ENCODE results near the gene NLGN2.

DNA sequence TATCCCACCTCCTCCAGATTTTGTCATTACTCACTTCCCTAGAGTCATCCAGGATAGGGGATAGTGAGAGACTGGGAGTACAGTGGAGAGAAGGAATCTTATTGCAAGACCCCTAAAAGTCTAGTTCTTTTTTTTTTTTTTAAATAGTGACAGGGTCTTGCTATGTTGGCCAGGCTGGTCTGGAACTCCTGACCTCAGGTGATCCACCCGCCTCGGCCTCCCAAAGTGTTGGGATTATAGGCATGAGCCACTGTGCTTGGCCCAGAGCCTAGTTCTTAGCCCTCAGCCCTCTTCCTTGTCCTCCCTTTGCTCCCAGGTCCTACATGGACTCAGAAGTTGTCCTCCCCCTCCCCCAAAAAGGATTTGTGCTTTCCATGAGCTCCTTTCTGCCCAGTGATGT lies 34.5 kb downstream of the NLGN2 start:
- no peak for TF ChIP-seq CREB1 (IDR thresholded peaks at IDR 0.05)
- TF ChIP-seq, protein P1, sequence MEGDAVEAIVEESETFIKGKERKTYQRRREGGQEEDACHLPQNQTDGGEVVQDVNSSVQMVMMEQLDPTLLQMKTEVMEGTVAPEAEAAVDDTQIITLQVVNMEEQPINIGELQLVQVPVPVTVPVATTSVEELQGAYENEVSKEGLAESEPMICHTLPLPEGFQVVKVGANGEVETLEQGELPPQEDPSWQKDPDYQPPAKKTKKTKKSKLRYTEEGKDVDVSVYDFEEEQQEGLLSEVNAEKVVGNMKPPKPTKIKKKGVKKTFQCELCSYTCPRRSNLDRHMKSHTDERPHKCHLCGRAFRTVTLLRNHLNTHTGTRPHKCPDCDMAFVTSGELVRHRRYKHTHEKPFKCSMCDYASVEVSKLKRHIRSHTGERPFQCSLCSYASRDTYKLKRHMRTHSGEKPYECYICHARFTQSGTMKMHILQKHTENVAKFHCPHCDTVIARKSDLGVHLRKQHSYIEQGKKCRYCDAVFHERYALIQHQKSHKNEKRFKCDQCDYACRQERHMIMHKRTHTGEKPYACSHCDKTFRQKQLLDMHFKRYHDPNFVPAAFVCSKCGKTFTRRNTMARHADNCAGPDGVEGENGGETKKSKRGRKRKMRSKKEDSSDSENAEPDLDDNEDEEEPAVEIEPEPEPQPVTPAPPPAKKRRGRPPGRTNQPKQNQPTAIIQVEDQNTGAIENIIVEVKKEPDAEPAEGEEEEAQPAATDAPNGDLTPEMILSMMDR (IDR thresholded peaks at IDR 0.05; ENCODE audit: control extremely low read depth in 1 of 3, insufficient read depth in 1 of 3, low read depth in 1 of 3, low read length in 3 of 3) = no peak
- no peak for TF ChIP-seq EP300 (IDR thresholded peaks at IDR 0.05; ENCODE audit: borderline replicate concordance in 1 of 2, low read depth in 2 of 2, low read length in 2 of 2)
- TF ChIP-seq POLR2AphosphoS5 (IDR thresholded peaks at IDR 0.05; ENCODE audit: low read depth, low read length) = no peak
- no peak for TF ChIP-seq RNF2 (IDR thresholded peaks at IDR 0.05; ENCODE audit: borderline replicate concordance, low read depth, low read length, missing control alignments, poor library complexity, severe bottlenecking)
- TF ChIP-seq SP1 (IDR thresholded peaks at IDR 0.05; ENCODE audit: low read depth, low read length) = no peak
- no peak for TF ChIP-seq POLR2A (IDR thresholded peaks at IDR 0.05; ENCODE audit: control extremely low read depth in 1 of 2, low read depth in 2 of 2, low read length in 2 of 2)
- TF ChIP-seq, protein P2, sequence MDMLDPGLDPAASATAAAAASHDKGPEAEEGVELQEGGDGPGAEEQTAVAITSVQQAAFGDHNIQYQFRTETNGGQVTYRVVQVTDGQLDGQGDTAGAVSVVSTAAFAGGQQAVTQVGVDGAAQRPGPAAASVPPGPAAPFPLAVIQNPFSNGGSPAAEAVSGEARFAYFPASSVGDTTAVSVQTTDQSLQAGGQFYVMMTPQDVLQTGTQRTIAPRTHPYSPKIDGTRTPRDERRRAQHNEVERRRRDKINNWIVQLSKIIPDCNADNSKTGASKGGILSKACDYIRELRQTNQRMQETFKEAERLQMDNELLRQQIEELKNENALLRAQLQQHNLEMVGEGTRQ (IDR thresholded peaks at IDR 0.05; ENCODE audit: low read length) = no peak
- no peak for TF ChIP-seq SP4 (IDR thresholded peaks at IDR 0.05; ENCODE audit: low read length)
- no peak for TF ChIP-seq CHD2 (IDR thresholded peaks at IDR 0.05; ENCODE audit: low read length)
- TF ChIP-seq EZH2 (IDR thresholded peaks at IDR 0.05; ENCODE audit: low read depth, low read length, severe bottlenecking) = no peak
- TF ChIP-seq JUND (IDR thresholded peaks at IDR 0.05; ENCODE audit: low read length) = no peak
